CD14-positive monocyte (primary cell): ENCODE results near the gene AKT1S1. TPM values are rescaled to one million over a fixed set of nuclear protein-coding genes. Genes with fewer than 3 reads are reported as not detected.
A peak's percentile ranks its signal among the peaks of the same experiment; 100 is the strongest.
"Not testable (repeated sequence)": the region's sequence is repeated elsewhere in the genome, so short reads cannot be mapped to it uniquely, and the experiment has no call there.

Experiments used
- DNase-seq, 3 donors: peaks; one replicate each; pipeline ENCODE4 v3.0.0-alpha.2; 2011 to 2022
- H2AFZ ChIP-seq: 2 replicates; pipeline ENCODE4 v1.6.0; 2012; ENCODE audit warnings: mild to moderate bottlenecking, low read depth, low read length, inconsistent platforms; ENCODE audit not compliant: insufficient read depth, poor library complexity, severe bottlenecking
- H3K27ac ChIP-seq, 2 donors: 1 replicate in 1 of 2; 2 replicates in 1 of 2; pipeline ENCODE4 v1.5.1; 2012 to 2013; ENCODE audit warnings: low read length in 2 of 2, control low read depth in 1 of 2, inconsistent platforms in 1 of 2, low read depth in 1 of 2, mild to moderate bottlenecking in 1 of 2
- H3K27me3 ChIP-seq, 2 donors: one replicate each; pipeline versions ENCODE4 v1.6.0 to v1.6.1; 2011 to 2013; ENCODE audit warnings: low read length in 2 of 2; ENCODE audit not compliant: control insufficient read depth in 2 of 2, insufficient read depth in 2 of 2
- H3K36me3 ChIP-seq, 2 donors: replicated peaks in 1 of 2; 1 replicate in 1 of 2; 2 replicates in 1 of 2; pipeline versions ENCODE4 v1.5.1 to v1.6.1; 2012 to 2013; ENCODE audit warnings: low read length in 2 of 2, control low read depth in 1 of 2, inconsistent platforms in 1 of 2, mild to moderate bottlenecking in 1 of 2; ENCODE audit not compliant: insufficient read depth in 2 of 2, control insufficient read depth in 1 of 2
- H3K4me1 ChIP-seq, 2 donors: 1 replicate in 1 of 2; 2 replicates in 1 of 2; pipeline versions ENCODE4 v1.5.1 to v1.6.1; 2012 to 2013; ENCODE audit warnings: low read length in 2 of 2, control low read depth in 1 of 2, inconsistent platforms in 1 of 2, mild to moderate bottlenecking in 1 of 2, moderate library complexity in 1 of 2; ENCODE audit not compliant: insufficient read depth in 2 of 2, control insufficient read depth in 1 of 2
- H3K4me2 ChIP-seq: replicated peaks from 2 replicates; pipeline ENCODE3; 2012; ENCODE audit warnings: low read length, moderate library complexity, mild to moderate bottlenecking; ENCODE audit not compliant: poor library complexity, severe bottlenecking; ENCODE audit errors: extremely low read depth
- H3K4me3 ChIP-seq, 3 experiments: fragments of 200-600 bp in 1 of 3; sonication (generic) in 1 of 3; replicated peaks in 1 of 3; 1 replicate in 2 of 3; 2 replicates in 1 of 3; pipeline ENCODE4 v1.5.1; 2011 to 2013; ENCODE audit warnings: low read length in 3 of 3, mild to moderate bottlenecking in 3 of 3, control low read depth in 2 of 3, low read depth in 2 of 3, inconsistent platforms in 1 of 3, moderate library complexity in 1 of 3
- H3K79me2 ChIP-seq: 2 replicates; pipeline ENCODE4 v1.6.0; 2012; ENCODE audit warnings: mild to moderate bottlenecking, control low read depth, inconsistent platforms, low read length, moderate library complexity; ENCODE audit not compliant: insufficient read depth
- H3K9ac ChIP-seq: 2 replicates; pipeline ENCODE4 v1.6.0; 2017; ENCODE audit warnings: low read length, mild to moderate bottlenecking; ENCODE audit not compliant: insufficient read depth, poor library complexity, severe bottlenecking
- H3K9me3 ChIP-seq, 2 donors: replicated peaks in 1 of 2; 1 replicate in 1 of 2; 2 replicates in 1 of 2; pipeline versions ENCODE4 v1.5.1 to v1.6.1; 2012 to 2013; ENCODE audit warnings: low read length in 2 of 2, control low read depth in 1 of 2; ENCODE audit not compliant: control insufficient read depth in 1 of 2, insufficient read depth in 1 of 2
- H4K20me1 ChIP-seq: 2 replicates; pipeline ENCODE4 v1.6.0; 2012; ENCODE audit warnings: mild to moderate bottlenecking, low read length, control low read depth, moderate library complexity; ENCODE audit not compliant: insufficient read depth
- H3K27ac Mint-ChIP-seq, 7 donors: one replicate each; pipeline ENCODE4 v1.8.0; 2020; ENCODE audit warnings: mild to moderate bottlenecking in 7 of 7, mixed read lengths in 7 of 7, moderate library complexity in 6 of 7, inconsistent platforms in 2 of 7
- H3K27me3 Mint-ChIP-seq, 3 donors: one replicate each; pipeline ENCODE4 v1.8.0; 2021 to 2022; ENCODE audit warnings: low read depth in 3 of 3, mild to moderate bottlenecking in 3 of 3, mixed read lengths in 3 of 3, moderate library complexity in 3 of 3, inconsistent platforms in 1 of 3
- H3K36me3 Mint-ChIP-seq, 2 donors: one replicate each; pipeline ENCODE4 v1.8.0; 2020; ENCODE audit warnings: mixed read lengths in 2 of 2, inconsistent platforms in 1 of 2, mild to moderate bottlenecking in 1 of 2
- H3K4me1 Mint-ChIP-seq: one replicate; pipeline ENCODE4 v1.8.0; 2020; ENCODE audit warnings: mild to moderate bottlenecking, mixed read lengths
- H3K4me3 Mint-ChIP-seq, 2 donors: one replicate each; pipeline ENCODE4 v1.8.0; 2020; ENCODE audit warnings: mild to moderate bottlenecking in 2 of 2, mixed read lengths in 2 of 2, moderate library complexity in 1 of 2
- H3K9me3 Mint-ChIP-seq, 7 donors: one replicate each; pipeline ENCODE4 v1.8.0; 2020 to 2022; ENCODE audit warnings: mixed read lengths in 7 of 7, mild to moderate bottlenecking in 6 of 7, moderate library complexity in 6 of 7, inconsistent platforms in 2 of 7
- CTCF ChIP-seq: fragments of 200-600 bp; IDR thresholded peaks from one replicate; pipeline ENCODE4 v1.8.0; 2022; ENCODE audit warnings: antibody characterized with exemption, mild to moderate bottlenecking
- WGBS: methylation state at CpG from one replicate; pipeline ENCODE4 v1.1.5; 2013; ENCODE audit warnings: missing lambda C conversion rate; ENCODE audit not compliant: insufficient coverage; 5-methylcytosine and 5-hydroxymethylcytosine counted together
- intact Hi-C, 2 donors: fragments of 100-400 bp; cut with micrococcal nuclease; formaldehyde crosslinking; loops; one replicate each; pipeline versions ENCODE4 v1.15.0 to v1.15.1; 2023
- polyA plus RNA-seq, 3 donors: library from polyadenylated mRNA; depleted of rRNA in 1 of 3; unstranded in 2 of 3; stranded (reverse) in 1 of 3; fragments of 300-500 nt in 2 of 3; fragments of >200 nt in 1 of 3; fragmentation: Illumina TruSeq in 2 of 3; gene quantifications; 1 replicate in 2 of 3; 2 replicates in 1 of 3; pipeline ENCODE4 v1.2.3, GENCODE V29; 2012 to 2021

AKT1S1 gene
- polyA plus RNA-seq, 3 donors: 5.4 to 18.2 (median 6.6) TPM

DNA sequence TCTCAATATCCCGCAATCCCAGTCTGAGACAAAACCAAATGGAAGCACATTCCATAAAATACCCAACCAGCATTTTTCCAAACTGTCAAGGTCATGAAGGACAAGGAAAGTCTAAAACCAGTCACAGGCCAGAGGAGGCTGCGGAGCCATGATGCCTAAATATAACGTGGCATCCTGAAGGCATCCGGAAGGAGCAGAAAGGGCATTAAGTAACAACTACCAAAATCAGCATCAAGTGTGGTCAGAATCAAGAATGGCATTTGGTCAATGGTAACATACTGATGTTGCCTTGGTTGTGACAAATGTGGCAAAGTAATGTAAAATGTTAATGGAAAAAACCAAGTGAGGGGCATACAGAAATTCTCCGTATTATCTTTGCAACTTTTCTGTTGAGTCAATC is 48.3 kb upstream of the AKT1S1 start:
- no peak for DNase-seq
- Histone ChIP-seq H3K9ac (no peak overlapping the region), H2AFZ (no peak overlapping the region), H3K9me3 (no peaks in the 10 kb centered on the region), H3K27me3 (no peaks in the 10 kb centered on the region), H3K27ac (no peak overlapping the region), H4K20me1 (peaks cover 82% of the 10 kb centered on the region), H3K36me3 (peaks cover 51 to 68% of the 10 kb centered on the region in 2 donors), H3K4me3 (no peak overlapping the region), H3K4me1 (peaks cover 48 to 76% of the 10 kb centered on the region in 2 donors), H3K79me2 (peaks cover 76% of the 10 kb centered on the region), H3K4me2 (no peak overlapping the region)
- peaks cover 0 to 4% (median 0%) of the 10 kb centered on the region in 7 donors for H3K9me3 Mint-ChIP-seq
- peaks cover 67% of the 10 kb centered on the region for H3K4me1 Mint-ChIP-seq
- H3K27ac Mint-ChIP-seq: peak overlapping the region in 3 of 7 donors; percentile 62 to 74 (median 69)
- H3K27me3 Mint-ChIP-seq: peaks cover 0 to 6% (median 0%) of the 10 kb centered on the region in 3 donors
- no peak for TF ChIP-seq CTCF
- H3K4me3 Mint-ChIP-seq: no peak overlapping the region
- H3K36me3 Mint-ChIP-seq: peaks cover 53 to 71% of the 10 kb centered on the region in 2 donors
- intact Hi-C loops: loop anchor here in 1 of 2 donors (5.0 kb wide), 1 partner anchor 38 kb away; no protein-coding TSS in a partner anchor
- 97% methylated on average over 4 of the region's 5 CpGs for WGBS

GRCh38 chr19:49924881-49925210 is 47.7 kb upstream of the AKT1S1 start:
- Histone ChIP-seq H3K27ac (peak overlapping the region in 1 of 2 donors; percentile 57), H3K79me2 (peaks cover 82% of the 10 kb centered on the region), H3K36me3 (peaks cover 55 to 72% of the 10 kb centered on the region in 2 donors), H3K4me1 (peaks cover 42 to 70% of the 10 kb centered on the region in 2 donors), H4K20me1 (peaks cover 83% of the 10 kb centered on the region)
- H3K27me3 ChIP-seq, H3K9ac ChIP-seq, H3K9me3 ChIP-seq, DNase-seq, H3K27me3 Mint-ChIP-seq, H3K4me2 ChIP-seq, H3K4me3 ChIP-seq, H3K9me3 Mint-ChIP-seq, H3K4me3 Mint-ChIP-seq, H2AFZ ChIP-seq: not testable (repeated sequence)
- intact Hi-C loops: loop anchor here in 1 of 2 donors (5.0 kb wide), 1 partner anchor 38 kb away; no protein-coding TSS in a partner anchor
- Mint-ChIP-seq H3K4me1 (peaks cover 60% of the 10 kb centered on the region), H3K36me3 (peaks cover 57 to 77% of the 10 kb centered on the region in 2 donors), H3K27ac (peak overlapping the region in 4 of 7 donors; percentile 80 to 91 (median 87))
- WGBS: 100% methylated on average over 8 of the region's 13 CpGs
